SW480 (cell line): ENCODE measurements around the gene SFTA2.
"Not testable (repeated sequence)": the region's sequence is repeated elsewhere in the genome, so short reads cannot be mapped to it uniquely, and the experiment has no call there.

Experiments
- DNase-seq: peaks from one replicate; pipeline ENCODE4 v3.0.0-alpha.2; 2016; ENCODE audit warnings: low spot score

Gene SFTA2

DNA sequence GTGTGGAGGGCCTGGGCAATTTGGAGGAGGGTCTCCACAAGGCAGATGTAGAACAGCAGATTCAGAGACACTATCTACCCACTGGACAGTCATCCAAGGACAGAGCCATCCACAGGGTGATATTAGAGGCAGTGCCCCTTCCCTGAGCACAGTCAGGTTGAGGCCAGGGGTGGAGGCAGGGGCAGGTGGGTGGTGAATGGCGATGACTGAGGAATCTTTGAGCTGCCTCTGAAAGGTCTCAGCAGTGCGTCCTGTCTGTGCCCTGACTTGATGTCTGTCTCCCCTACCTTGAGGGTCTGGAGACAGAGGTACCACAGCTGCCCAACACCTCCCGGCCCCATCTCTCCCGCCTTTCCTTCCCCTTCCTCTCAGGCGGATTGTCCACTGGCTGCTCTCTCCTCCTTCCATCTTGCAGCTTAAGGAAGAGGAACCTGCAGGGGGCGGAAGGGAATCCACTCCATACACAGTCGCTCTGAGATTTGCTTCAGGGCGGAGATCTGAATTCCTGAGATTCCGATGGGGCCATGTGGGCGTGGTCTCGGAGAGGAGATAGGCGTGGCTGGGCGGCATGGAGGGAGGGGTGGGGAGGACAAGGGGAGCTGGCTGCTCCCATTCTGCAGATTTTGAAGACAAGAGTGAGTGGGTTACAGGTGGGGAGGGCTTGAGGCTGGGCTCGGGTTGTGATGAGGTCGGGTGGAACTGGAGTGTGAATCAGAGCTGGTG is 10.5 kb upstream of the SFTA2 start:
- peak; percentile 78 for DNase-seq

DNA sequence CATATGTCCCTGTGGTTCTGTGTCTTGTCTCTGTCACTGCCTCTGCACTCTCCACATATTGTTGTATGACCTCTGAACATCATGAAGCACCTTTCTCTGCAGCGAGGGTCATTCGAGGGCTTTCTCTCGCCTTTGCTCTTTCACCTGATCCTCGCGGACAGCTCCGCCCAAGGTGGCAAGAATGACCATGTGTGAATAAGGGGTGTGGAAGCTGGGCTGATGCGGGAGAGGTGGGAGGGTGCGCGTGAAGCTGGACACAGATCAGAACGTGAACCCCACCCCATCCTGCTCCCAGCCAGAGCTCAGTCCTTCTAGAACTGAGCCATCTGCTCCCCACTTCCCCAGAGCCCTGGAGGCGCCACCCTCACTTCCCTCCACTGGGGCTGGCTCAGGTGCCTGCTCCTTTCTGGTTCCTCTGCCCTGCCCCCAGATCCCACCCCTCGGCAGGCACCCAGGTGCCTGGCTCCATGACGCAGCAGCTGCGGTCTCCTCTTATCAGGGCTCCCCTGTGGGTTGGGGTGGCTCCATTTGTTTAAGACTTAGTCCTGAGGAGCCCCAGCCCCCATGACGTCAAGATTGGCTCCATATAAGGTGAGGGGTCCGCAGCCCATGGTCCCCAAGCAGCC is 8.5 kb upstream of the SFTA2 start, which contains the start of gene MUCL3:
Gene MUCL3, plus strand, starts transcription at position 613 of the 626 bp plus-strand sequence. CDS start 27 bp downstream, outside the sequence.
- DNase-seq = no peak

DNA sequence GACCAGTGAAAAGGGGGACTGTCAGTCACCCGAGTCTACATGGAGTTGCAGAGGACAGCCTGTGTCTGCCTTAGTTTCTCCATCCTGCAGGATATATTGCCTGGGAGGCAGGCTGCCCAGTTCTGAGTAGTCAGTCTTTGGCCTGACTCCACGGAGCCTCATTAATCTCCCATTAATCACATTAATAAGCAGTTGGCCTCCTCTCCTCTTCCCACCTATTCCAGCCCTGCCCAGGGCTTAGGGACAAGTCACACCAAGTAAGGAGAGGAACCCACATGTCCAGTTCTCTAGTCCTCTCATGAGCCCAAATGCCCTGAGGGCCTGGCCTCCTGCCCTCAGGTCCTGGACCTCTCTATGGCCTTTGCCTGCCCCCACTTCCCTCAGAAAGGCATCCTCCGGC is 7.5 kb upstream of the SFTA2 start:
- no peak for DNase-seq

DNA sequence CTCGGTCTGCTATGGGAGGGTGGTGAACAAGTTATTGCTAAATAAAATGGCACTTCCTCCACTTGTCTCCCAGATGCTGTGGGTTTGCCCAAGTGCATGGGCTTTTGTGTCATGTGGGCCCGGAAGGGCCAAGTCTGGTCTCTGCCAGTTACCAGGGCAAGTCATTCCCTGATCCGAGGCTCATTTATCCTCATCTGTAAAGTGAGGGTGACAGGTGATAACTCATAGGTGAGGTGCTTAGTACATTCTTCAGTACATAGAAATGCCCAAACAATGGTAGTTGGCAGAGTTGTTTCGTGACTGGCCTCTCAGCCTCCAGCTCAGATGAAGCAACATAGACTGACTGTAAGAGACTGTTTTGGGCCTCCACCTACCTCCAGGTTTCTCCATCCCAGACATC is 6.8 kb upstream of the SFTA2 start:
- no peak for DNase-seq

DNA sequence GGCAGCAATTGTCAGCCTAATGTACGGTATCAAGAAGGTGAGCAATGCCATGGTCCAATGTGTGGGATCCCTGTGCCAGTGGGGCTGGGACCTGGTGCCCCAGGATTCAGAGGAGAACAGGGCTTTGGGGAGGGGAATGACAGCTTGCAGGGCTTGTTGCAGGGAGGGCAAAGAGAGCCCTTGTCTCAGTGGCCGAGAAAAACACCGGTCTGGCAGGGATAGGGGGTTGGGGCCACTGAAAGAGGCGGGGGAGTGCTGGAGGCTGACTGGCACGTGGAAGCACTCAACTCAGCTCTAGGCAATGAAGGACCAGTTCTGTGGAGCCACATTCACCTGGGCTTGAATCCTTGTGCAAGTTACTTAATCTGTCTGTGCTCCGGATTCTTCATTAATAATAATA is 5.3 kb upstream of the SFTA2 start:
- DNase-seq = no peak

DNA sequence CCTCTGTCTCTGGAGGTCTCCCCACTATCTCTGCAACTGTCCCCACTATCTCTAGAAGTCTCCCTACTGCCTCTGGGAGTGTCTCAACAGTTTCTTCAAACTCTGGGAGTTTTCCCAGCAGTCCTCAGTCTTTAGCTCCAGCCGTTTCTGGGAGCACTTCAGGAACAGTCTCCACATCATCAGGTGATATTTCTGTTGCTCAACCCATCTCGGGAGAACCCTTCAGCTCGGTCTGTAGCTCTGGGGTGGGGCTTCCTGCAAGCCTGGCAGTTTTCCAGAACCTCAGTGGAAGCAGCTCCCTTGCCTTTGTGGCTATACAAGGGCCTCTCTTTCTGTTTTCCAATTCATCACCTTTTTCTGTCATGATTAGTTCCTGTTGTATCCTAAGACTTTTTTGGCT is 3.0 kb upstream of the SFTA2 start:
- peak; percentile 20 for DNase-seq

DNA sequence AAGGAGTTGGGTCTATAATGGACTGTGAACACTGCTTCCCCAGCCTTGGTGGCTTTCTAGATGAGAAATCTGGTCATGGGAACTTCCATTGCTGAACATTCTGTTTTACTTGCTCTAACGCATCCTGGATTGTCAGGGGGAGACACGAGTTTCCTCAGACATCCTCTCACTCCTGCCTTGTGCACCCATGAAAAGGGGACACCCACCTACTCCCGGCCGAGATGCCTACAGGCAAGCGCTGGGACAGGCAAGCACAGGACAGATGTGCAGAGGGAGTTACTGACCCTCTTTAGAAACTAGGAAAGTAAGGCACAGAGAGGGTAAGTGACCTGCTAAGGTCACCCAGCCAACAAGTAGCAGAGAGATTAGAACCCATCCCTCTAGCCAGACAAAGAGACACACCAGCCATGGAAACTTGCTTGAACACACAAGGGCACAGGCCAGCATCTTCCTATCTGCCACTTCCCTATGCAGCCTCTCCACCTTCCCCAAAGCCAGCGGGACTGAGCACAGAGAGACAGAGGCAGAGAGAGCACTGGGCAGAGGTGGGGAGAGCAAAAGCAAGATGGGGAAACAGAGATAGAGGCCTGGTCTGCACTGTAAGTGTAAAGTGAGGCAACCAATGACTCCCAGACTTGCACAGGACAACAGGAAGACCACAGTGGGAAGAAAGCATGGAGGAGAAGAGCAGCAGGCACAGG is 845 bp upstream of the SFTA2 start:
- DNase-seq = no peak

DNA sequence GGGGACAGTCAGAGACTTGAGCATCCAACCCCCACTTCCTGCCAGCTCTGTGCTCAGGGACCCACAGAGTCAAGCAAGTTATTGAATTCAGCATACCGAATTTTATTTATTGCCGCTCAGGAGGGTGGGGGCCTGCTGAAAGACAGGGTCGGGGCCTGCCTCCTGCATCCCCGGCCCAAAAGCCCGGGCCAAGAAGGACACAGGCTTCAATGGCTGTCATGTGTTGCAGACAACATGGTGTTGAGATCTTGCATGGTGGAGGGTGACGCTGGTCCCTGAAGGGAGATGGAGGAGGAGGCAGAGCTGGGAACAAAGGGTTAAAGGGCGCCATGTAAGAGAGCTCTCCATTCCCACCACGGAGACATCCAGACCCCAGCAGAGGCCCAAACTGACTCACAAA is 698 bp downstream of the SFTA2 start:
- DNase-seq = no peak

DNA sequence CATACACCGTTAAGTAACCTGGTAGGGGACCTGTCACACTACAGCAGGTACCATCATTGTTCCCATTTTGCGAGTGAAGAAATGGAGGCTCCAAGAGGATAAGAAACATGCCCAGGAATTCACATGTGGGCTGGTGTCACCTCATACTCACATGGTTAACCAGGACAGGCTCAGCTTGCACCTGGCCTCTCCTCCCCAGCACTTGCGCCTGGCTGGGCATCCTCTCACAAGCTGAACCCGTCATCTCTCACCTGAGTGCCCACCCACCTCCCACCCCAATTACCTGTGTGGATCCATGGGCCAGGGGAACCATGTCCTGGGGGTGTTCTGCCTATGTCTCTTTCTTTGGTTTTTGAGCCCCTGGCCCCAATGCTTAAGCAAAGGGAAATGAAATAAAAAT is 1.5 kb downstream of the SFTA2 start:
- DNase-seq = no peak

DNA sequence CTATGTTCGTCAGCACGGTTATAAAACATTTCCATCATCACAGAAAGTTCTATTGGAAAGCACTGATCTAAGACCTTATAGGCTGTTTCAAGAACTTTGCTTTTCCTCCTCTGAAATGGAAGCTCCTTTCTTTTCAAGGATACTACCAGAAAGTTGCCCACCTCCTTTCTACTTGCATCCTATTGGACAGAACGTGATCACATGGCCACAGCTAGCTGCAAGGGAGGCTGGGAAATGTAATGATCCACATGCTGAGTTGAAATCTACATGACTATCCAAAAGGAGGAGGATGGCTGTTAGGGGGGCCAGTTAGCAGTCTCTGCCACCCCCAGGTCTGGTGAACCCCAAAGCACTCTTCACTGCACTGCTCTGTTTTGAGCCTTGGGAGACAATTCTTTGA is 3.3 kb downstream of the SFTA2 start:
- no peak for DNase-seq

DNA sequence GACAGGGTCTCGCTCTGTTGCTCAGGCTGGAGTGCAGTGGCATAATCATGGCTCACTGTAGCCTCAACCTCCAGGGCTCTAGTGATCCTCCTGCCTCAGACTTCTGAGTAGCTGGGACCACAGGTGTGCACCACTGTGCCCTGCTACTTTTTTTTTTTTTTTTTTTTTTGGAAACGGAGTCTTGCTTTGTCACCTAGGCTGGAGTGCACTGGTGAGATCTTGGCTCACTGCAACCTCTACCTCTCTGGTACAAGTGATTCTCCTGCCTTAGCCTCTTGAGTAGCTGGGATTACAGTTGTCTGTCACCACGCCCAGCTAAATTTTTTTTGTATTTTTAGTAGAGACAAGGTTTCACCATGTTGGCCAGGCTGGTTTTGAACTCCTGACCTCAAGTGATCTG is 4.9 kb downstream of the SFTA2 start:
- not testable (repeated sequence) for DNase-seq

DNA sequence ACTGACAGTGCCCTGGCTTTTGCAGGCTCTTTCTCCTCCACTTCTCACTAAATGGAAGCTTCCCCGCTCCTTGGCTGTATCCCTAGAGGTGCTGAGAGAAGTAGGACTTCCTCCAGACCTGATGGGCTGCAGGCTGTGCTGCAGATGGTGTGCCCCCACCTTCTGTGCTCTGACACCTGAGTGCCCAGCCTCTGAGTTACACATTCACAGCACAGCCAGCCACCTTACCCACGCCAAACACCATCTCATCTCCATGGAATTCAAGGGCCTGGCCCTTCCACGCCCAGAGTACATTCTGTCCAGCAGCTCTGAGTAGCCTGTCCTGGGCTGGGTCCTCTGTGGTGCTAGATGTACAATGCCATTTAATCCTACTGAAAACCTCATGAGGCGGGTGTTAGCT is 5.3 kb downstream of the SFTA2 start:
- no peak for DNase-seq

DNA sequence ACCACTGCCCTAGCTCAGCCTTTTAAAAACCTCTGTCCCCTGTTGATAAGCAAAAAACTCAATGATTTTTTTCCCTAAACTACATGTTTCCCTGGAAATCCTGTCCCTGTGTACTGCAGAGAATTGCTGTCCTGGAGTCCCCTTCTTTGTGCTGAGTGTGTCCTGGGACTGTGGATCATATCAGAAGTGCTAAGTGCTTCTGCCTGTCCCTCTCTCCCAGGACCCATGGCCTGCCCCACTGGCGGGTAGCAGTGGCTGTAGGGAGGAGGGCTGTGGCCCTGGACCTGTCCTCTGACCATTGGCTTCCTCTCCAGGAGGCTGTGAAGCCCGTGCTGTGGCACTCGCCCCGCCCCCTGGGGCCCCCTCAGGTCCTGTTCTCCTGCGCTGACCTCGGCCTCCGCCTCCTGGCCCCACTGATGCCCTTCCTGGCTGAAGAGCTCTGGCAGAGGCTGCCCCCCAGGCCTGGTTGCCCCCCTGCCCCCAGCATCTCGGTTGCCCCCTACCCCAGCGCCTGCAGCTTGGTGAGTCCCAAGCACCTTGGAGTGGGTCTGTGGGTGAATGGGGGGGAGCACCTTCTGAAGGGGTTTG is 7.8 kb downstream of the SFTA2 start:
- not testable (repeated sequence) for DNase-seq

DNA sequence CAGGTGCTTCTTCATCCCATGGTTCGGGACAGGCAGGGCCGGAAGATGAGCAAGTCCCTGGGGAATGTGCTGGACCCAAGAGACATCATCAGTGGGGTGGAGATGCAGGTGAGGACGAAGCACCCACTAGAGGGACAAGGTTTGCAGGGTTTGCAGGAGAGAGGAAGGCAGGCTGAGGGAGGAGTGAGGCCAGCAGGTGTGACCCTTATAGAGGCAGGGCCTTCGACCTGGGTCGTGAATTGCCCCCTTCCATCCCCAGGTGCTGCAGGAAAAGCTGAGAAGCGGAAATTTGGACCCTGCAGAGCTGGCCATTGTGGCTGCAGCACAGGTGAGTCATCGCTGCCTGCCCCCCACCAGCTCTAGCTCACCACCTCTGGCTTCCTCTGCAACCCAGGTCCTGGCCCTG is 9.5 kb downstream of the SFTA2 start:
- no peak for DNase-seq

DNA sequence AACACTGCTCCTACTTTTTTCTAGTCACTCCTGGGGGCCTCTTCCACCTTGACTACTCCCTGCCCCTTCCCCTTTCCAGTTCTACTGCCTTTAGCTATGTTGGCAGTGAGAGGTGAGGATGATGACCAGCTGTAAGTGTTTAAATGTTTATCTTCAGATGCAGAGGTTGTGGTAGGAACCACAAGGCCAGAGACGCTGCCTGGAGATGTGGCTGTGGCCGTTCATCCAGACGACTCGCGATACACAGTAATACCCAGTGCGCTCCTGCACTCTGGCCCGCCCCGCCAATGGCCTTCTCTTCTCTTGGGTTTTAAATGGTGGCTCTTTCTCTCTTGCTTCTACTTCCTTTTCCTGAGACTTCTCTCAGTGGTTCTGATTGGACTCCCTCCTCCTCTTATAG is 13.3 kb downstream of the SFTA2 start:
- no peak for DNase-seq

DNA sequence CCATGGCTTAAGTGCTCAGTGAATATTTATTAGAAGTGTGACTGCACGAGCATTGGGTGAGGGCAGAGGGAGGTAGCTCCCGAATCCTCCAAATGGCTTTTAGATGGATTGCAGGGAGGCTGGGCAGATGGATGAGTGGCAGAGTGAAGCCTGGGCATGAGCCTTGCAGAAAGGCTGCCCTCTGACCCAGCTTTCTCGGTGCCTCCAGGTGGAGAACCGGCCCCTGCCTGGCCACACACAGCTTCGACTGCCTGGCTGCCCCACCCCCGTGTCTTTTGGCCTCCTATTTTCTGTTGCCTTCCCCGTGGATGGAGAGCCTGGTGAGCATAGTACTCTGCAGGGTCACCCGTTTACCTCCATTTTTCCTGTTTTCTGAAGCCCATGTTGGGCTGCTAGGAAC is 14.5 kb downstream of the SFTA2 start:
- no peak for DNase-seq

DNA sequence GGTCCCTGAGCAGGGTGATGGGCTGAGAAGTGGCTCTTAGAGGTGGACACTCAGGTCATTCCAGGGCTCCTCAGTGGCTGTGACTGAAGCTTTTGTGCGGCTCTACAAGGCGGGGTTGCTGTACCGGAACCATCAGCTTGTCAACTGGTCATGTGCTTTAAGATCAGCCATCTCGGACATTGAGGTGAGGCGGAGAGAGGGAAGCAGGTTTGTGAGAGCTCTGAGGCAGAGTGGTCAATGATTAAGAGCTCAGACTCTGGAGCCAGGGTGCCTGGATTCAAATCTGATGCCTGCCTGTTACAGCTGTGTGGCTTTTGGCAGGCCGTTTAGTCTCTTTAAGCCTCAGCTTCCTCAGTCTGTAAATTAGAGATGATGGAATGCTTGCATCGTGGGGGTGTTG is 14.9 kb downstream of the SFTA2 start:
- DNase-seq = no peak

DNA sequence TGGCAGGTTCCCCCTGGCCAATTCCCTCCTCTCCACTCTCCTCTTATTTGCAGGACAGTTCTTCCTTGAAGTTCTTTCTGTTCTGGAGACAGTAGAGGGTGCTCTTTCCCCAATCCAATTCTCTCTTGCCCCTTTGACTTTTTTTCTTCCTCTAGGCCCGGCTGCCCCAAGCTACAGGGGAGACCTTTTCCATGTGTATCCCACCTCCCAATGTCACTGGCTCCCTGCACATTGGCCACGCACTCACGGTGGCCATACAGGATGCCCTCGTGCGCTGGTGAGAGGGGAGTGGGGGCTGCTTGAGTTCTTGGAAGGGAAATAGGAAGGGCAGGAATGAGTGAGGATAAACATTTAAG is 16.4 kb downstream of the SFTA2 start:
- DNase-seq = peak; percentile 67

DNA sequence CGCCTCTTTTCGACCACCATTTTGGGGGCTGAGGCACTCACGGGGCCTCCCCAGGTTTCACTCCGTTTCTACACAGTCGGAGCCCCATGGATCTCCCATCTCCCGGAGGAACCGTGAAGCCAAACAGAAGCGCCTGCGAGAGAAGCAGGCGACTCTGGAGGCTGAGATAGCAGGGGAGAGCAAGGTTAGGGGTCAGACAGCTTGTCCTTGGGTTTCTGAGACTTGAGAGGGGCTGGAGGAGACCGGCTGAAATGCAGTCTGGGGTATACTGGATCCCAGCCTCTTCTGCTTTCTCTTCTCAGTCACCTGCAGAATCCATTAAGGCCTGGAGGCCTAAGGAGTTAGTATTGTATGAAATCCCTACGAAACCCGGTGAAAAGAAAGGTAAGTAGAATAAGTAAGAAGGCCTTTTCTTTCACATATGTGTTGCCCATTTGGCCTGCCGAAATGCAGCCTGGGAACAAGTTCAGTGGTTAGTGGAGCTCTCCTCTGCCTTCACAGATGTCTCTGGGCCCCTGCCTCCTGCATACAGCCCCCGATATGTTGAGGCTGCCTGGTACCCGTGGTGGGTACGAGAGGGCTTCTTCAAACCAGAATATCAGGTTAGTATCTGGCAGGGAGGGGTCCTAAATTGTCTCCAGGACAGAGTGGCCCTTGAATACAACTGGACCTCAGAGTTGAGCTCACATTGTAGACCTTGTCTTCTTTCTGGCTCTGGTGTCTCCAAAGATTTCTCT is 16.9 kb downstream of the SFTA2 start:
- DNase-seq = no peak

DNA sequence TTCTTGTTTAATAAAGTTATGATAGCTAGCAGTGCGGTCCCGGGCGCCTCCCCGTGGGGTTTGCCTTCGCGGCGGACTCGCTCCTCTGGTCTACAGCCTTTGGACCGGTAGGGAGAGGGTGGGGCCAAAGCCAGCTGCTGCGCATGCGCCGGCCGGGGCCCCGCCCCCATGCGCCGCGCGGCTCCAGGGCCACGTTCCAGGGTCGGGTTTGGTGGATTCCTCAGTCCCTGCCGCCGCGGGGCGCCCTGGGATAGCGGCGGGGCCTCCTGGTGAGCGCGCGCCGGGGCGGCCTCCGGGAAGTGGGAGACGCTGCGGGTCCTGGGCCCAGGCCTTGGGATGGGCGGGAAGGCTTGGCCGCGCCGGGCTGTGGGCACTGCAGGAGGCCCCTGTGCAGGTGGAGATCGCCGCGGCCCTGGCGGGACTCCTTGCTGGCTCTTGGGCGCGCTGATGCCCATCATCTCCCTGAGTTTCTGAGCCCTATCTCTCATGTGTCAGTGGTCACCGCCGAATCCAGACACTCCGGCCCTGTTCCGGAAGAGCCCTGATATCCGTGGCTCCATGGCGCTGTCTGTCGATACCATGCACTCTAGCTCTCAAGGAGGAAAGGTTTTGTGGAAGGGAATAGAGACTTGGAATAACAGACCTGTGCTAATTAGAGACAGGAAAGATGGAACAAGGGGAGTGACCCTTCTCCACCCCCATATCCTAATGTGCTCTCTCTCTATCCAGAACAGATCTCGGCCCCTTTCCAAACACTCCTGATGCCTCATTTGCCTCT is 17.7 kb downstream of the SFTA2 start, which contains the start of gene VARS2:
Gene VARS2, plus strand, starts transcription at position 163 of the 778 bp plus-strand sequence. Its CDS starts 599 bp downstream, at position 762.
- DNase-seq = peak; percentile 91

DNA sequence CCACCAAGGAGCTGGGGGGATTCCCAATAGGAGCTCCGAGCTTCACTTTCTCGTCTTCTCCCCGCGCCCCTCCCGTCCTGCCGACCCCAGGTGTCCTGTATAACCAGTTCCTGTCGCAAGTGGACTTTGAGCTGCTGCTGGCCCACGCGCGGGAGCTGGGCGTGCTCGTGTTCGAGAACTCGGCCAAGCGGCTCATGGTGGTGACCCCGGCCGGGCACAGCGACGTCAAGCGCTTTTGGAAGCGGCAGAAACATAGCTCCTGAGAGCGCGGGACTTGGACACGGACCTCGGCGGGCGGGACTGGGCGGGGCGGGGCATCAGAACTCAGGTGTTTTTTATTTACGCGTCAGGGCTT is 18.3 kb downstream of the SFTA2 start:
- no peak for DNase-seq
